LoVo (cell line): ENCODE measurements around the gene PLPPR2.
"Not testable (repeated sequence)": the region's sequence is repeated elsewhere in the genome, so short reads cannot be mapped to it uniquely, and the experiment has no call there.

Experiments used
- DNase-seq: peaks from one replicate; pipeline ENCODE4 v3.0.0-alpha.2; 2016; ENCODE audit warnings: low spot score

Gene PLPPR2

DNA sequence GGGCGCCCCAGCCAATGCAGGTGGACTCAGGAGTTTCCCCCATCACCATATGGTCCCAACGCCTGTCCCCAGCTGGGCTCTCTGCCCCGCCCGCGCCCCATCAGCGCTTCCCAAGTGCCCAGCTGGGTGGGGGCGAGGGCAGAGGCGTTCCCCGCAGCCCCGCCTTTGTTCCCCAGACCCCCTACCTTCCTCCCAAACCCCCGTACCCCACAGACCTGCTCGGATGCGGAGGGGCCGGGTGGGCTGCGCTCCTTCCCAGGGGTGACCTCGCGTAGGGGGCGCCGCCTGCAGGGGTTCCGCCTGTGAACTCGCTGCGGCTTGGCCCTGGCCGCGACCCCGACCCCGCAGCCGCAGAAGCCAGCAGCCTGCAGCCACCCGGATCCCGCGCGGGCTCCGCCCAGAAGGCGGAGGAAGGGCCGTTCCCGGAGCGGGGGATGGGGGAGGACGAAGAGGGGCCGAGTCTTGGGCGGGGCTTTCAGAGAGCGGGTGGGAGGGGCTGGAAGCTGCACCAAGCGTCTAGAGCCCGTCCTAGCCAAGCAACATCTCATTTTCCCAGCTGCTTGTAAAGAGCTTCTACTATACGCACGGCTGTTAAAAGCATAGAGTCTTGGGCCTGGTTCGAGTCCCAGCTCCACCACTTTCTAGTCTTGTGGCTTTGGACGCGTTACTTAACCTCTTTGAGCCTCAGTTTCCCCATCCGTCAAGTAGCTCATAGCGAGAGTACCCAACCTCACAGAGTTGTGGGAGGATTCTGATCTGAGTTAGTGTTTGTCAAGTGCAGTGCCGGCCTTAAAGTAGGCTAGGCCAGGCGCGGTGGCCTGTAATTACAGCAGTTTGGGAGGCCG is 15.8 kb upstream of the PLPPR2 start, which contains the start of gene RAB3D:
Gene RAB3D (minus strand): TSS at position 404 of the 845 bp plus-strand sequence. CDS start 2,258 bp downstream, outside the sequence.
- peak; percentile 88 for DNase-seq

DNA sequence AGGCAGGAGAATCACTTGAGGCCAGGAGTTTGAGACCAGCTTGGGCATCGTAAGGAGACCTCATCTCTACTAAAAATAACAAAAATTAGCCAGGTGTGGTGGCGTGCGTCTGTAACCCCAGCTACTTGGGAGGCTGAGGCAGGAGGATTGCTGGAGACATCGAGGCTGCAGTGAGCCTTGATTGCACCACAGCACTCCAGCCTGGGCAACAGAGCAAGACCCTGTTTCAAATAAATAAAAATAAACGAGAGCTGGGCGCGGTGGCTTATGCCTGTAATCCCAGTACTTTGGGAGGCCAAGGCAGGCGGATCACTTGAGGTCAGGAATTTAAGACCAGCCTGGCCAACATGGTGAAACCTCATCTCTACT is 15.1 kb upstream of the PLPPR2 start:
- DNase-seq, result not testable (repeated sequence)

- DNase-seq, result no peak
Measured at GRCh38 chr19:11342429-11342828, 12.8 kb upstream of the PLPPR2 start.

DNA sequence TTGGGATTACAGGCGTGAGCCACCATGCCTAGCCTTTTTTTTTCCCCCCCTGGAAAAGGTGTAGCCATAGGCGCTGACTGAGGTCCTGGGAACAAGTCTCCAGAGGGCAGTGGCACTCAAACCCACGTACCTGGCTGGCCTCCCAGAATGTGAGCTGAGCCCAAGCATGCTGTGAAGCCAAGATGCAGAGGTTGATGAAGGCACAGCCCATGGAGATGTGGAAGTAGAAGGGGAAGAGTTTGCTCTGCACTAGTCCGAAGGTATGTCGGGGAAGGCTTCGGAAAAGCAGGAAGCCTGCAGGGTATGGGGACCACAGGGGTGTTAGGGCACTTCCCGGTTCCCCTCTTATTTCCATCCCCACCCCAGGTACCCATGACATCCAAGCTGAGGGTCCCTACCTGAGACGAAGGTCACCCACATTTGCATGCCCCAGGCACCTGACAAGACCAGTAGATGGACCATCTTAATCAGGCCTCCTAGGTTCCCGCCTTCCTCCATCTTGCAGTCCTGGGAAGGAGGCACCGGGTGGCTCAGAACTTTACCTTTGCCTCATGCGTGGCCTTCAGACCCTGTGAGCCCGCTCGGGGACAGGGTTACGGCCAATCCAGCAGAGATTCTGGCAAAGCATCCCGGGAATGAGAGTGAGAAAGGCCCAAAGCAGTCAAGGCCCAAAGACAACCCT is 10.0 kb upstream of the PLPPR2 start:
- DNase-seq, result no peak

DNA sequence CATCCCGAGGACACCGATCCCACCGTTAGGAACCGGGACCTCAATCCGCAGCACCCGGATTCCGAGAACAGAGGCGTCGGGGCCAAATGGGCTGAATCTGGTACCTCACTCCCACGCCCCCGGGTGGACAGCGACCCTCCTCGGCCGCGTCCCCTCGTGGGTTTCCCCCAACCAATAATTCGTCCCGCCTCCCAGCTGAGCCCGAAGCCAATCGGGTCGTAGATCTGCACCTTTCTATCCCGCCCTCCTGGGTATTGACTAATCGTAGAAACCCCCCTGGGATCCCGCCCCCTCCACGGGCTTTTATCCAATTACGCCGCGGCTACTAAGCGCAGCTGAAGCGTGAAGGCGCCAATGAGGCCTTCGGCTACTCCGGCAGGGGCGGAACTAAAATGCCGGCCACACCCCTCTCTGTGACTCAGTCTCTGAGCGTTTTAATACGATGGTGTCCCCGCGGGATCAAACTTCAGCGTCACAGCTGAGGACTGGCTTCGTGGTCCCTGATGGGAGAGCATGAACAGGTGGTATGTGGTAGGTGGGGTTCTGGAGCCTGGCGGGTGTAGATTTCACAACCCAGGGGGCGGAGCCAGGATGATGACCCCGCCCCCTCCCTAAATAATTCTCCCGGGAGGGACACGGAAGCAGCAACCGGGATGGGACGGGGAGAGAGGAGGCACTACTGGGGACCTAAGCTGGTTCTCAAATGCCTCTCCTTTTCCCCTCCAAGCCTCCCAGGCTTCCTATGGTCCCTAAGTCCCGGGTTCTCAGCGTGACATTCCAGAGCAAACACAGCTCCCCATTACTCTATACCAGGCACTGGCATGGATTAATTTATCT is 8.9 kb upstream of the PLPPR2 start, which contains the start of the genes CCDC159 and TMEM205:
Gene CCDC159 (plus strand): TSS at position 416 of the 837 bp plus-strand sequence. CDS start 88 bp downstream, at position 504.
Gene TMEM205 (minus strand): TSS at position 165 of the 837 bp plus-strand sequence. CDS start 649 bp downstream, outside the sequence.
- peak; percentile 99 for DNase-seq

DNA sequence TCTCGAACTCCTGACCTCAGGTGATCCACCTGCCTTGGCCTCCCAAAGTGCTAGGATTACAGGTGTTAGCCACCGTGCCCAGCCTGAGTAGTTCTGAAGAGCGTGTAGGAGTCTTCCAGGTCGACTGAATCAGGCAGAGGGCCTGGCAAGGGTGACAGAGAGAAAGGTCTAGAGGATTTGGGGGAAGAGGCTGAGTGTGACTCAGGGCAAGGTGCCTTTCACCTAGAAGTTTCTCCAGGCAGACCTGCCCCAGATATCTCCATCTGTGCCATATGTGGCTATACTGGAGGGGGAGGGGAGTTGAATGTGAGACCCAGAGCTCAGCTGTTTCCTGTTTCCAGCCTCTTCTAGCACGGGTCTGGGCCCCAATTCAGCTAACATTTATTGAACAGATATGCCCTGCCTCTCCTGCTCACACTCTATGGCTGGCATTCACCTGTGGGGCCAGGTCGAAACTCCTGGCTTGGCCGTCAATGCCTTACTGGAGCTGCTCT is 7.6 kb upstream of the PLPPR2 start:
- DNase-seq, result no peak

DNA sequence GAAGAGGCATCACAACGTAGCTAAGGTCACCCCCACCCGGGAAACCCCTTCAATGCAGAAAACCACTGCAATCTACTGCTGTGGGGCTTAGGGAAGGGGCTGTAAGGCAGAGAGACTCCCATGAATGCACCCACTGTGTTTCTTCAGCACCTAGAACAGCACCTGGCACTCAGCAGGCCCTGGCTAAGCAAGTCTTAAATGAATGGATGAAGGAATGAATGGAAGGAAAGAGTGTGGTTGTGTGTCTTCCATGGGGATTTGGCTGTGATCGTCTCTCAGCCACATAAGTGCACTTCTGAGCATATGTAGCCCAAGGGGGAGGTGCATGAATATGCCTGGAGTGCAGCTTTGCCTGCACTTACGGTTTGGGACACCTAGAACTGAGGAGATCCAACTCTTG is 6.1 kb upstream of the PLPPR2 start:
- no peak for DNase-seq

DNA sequence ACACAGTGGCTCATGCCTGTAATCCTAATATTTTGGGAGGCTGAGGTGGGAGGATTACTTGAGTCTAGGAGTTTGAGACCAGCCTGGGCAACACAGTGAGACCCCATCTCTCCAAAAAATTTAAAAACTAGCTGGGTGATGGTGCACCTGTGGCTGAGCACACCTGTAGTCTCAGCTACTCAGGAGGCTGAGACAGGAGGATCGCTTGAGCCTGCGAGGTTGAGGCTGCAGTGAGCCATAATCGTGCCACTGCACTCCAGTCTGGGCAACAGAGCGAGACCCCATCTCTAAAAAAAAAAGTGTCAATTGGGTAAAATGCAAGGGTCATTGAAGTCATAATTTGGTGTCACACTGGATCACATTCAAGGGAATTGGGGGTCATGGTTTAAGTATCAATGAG is 1.1 kb upstream of the PLPPR2 start:
- DNase-seq, result not testable (repeated sequence)

DNA sequence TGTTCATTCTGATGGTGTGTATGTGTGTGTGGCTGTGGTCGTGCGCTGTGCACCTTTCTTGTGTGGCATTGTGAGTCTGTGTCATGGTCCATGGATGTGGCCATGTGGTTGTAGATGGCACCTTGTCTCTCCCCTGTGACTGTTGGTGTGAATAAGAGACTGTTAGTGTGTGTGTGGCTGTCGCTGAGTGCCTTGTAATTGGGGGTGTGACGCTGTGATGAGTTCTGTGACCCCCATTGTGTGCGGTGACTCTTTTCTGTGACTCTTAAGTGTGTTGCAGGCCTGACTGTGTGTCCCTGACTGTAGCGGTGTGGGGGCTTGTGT is 804 bp downstream of the PLPPR2 start:
- no peak for DNase-seq

DNA sequence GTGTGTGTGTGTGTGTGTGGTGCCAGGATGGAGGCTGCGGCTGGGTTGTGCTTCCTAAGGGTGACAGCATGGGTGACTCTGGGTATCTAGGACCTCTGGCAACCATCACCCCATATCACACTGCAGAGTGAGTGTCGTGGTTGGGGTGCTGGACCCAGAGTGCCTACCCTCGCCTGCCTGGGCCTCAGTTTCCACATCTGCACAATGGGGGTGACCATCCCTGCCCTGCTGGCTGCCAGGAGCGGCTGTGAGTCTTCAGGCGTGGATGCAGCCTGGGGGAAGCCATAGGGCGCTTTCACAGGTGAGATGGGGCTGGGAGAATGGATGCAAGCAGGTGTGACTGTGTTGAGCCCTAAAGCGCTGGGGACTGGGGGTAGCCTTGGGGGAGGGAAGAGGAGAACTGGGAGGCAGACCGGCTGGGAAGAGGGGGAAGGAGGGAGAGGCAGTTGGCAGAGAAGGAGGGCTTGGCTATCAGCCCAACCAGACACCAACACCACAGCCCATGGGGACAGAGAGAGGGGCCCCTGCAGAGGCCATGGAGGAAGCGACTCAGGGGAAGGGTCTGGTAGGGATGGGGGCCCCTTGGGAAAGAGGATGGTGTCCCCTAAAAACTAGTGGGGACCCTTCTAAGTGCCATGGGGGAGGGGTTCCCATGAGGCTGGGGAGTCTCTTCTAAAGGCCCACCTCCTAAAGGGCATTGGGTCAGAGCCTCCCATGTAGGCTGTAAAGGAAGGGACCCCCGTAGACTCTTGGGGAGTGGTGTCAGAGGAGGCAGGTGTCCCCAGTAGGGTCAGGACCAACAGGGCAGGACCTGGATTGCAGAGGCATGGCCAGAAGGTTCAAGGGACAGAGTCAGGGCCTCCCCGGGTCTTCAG is 1.7 kb downstream of the PLPPR2 start:
- DNase-seq, result no peak

GRCh38 chr19:11359421-11359820 is 4.2 kb downstream of the PLPPR2 start:
- DNase-seq, result no peak

DNA sequence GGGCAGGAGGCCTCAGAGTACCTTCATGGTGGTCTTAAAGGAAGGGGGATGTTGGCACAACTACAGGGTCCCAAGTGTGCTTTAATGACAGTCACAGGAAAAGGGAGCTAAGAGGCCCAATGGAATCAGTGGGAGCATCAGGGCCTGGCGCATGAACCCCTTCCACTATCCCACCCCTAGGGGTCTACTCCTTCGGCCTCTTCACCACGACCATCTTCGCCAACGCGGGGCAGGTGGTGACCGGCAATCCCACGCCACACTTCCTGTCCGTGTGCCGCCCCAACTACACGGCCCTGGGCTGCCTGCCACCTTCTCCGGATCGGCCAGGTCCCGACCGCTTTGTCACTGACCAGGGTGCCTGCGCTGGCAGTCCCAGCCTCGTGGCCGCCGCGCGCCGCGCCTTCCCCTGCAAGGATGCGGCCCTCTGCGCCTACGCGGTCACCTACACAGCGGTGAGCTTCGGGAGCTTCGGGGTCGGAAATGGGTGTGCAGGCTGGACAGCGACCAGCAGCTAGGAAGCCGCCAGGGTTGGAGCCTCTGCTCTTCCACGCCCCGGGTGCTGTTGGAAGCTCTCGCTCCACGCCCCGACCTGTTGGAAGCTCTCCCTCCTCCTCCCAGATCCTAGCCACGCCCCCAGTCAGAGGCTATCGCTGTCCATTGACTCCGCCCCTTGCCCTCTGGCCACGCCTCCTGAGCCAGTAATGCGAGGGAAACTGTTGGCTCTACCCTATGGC is 6.0 kb downstream of the PLPPR2 start:
- DNase-seq, result no peak

DNA sequence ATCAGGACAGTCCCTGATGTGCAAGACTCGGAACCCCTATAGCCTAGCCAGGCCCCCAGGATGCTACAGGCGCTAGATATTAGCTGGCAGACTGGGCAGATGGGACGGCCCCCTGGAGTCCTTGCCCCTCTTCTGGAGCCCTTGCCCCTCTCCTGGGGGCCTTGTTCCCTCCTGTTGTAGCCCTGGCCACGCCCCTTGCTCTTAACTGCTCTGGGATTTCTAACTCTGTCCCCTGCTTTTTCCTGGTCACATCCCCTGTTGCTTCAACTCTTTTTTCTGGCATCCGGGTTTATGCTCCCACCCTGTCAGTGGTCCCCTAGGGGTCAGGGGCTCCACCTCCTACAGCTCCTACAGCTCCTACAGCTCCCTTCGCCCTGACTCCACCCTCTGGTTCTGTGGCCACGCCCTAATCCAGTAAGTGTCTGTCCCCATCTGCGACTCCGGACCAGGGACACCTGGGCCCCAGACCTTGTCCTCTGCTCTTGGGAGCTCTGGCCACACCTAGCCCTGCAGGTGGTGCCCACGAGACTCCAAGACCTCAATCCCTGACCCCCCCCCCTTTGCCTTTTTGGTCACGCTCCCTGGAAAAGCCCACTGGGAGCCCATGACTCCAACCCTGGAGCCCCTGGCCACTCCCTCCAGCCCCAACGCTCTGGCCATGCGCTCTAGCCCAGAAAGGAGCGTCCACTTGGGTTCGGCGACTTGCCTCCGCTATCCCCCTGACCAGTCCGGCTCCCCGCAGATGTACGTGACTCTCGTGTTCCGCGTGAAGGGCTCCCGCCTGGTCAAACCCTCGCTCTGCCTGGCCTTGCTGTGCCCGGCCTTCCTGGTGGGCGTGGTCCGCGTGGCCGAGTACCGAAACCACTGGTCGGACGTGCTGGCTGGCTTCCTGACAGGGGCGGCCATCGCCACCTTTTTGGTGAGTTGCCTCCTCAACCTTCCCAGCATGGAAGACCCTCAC is 6.8 kb downstream of the PLPPR2 start:
- no peak for DNase-seq

DNA sequence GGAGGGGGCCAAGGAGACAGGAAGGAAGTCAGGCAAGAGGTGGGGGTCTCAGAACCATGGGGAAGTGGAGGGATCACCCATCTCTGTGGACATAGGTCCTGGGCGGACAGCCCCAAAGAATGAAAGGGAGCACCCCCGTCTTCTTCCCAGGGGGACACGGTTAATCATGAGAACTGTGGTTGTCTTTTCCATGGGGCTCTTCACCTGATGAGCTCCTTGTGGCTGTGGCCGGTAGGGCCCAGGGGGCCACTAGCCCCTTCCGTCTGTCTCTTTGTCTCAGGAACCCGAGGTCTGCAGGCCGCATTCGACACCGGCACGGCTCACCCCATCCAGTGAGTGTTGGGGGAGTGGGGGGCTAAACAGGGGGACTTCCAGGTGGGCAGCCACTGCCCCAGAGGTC is 8.6 kb downstream of the PLPPR2 start:
- DNase-seq, result no peak

GRCh38 chr19:11364296-11364904 is 9.2 kb downstream of the PLPPR2 start:
- DNase-seq, result no peak

GRCh38 chr19:11364935-11365334 is 9.7 kb downstream of the PLPPR2 start:
- DNase-seq, result no peak

DNA sequence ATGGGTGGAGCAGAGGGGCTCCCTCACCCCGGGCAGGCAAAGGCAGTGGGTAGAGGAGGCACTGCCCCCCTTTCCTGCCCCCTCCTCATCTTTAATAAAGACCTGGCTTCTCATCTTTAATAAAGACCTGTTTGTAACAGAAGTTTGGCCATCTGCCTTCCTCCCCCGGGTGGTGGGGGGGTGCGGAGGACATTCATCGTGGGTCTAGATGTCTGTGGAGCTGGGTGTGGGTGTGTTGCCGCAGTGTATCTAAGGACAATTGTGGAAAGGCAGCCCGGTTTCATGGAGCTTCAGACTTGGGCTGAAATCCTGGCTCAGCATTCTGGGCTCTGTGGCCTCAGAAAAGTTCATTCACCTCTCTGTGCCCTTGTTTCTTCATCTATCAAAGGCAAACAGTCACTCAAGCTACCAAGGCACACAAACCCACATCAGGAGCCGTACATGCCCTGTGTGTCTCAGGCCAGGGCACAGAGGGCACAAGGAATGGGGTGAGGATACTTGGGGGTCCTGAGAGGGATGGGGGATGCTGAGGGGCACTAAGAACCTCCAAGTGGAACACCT is 10.4 kb downstream of the PLPPR2 start:
- DNase-seq, result no peak

- DNase-seq, result no peak
Measured at GRCh38 chr19:11367528-11367927, 12.3 kb downstream of the PLPPR2 start.

DNA sequence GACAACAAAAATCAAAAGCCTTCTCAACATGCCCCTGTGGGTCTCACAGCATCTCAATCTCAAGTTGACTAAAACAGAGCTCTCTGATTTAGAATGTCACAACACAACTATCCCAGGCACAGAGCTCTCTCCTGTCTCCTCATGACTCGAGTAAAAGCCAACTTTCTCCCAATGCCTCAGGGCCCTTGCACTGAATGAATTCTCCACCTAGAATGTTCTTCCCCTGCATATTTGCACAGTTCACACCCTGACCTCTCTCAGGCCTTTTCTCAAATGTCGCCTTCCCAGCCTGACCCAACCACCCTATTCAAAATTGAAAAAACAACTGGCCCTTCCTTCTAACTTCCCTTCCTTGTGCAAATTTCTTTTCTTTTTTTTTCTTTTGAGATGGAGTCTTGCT is 15.5 kb downstream of the PLPPR2 start:
- DNase-seq, result no peak
